Thoracic aorta (tissue), 2 donors: ENCODE data around the gene AXIN1. TPM values are rescaled to one million over a fixed set of nuclear protein-coding genes. Genes with fewer than 3 reads are reported as not detected.

Experiments used
- ATAC-seq: fragments of 150-250 bp; one replicate; pipeline ENCODE4 v1.8.0; 2017; ENCODE audit warnings: low read depth; ENCODE audit not compliant: insufficient number of reproducible peaks, low FRiP score
- DNase-seq: peaks from one replicate; pipeline ENCODE4 v3.0.0-alpha.2; 2020; ENCODE audit warnings: low spot score
- H3K27ac ChIP-seq, 2 donors: fragments of 200-600 bp; sonication (generic); 1 replicate in 1 of 2; 2 replicates in 1 of 2; pipeline ENCODE4 v1.5.1; 2016; ENCODE audit warnings: mild to moderate bottlenecking in 2 of 2, moderate library complexity in 2 of 2
- H3K27me3 ChIP-seq: fragments of 200-600 bp; sonication (generic); replicated peaks from 2 replicates; pipeline ENCODE4 v1.6.0; 2016; ENCODE audit warnings: mild to moderate bottlenecking; ENCODE audit not compliant: insufficient read depth
- H3K36me3 ChIP-seq: fragments of 200-600 bp; sonication (generic); one replicate; pipeline ENCODE4 v1.5.1; 2016
- H3K4me1 ChIP-seq, 2 donors: fragments of 200-600 bp; sonication (generic); 1 replicate in 1 of 2; 2 replicates in 1 of 2; pipeline versions ENCODE4 v1.5.1 to v1.6.0; 2016; ENCODE audit warnings: low read depth in 2 of 2, mild to moderate bottlenecking in 1 of 2; ENCODE audit not compliant: control insufficient read depth in 1 of 2
- H3K4me3 ChIP-seq: fragments of 200-600 bp; sonication (generic); 2 replicates; pipeline ENCODE4 v1.5.1; 2016; ENCODE audit warnings: mild to moderate bottlenecking
- H3K9me3 ChIP-seq: fragments of 200-600 bp; sonication (generic); 2 replicates; pipeline ENCODE4 v1.5.1; 2016
- total RNA-seq, 2 donors: library from RNA; depleted of rRNA; stranded (reverse); fragments of >200 nt; gene quantifications; one replicate each; pipeline versions ENCODE4 v1.1.0 to v1.2.3, GENCODE V29; 2016
- TF ChIP-seq, protein P1 (sequence below): fragments of 200-600 bp; sonication (generic); IDR thresholded peaks from one replicate; pipeline ENCODE4 v1.5.1; 2019; ENCODE audit warnings: antibody characterized with exemption

The AXIN1 gene, protein sequence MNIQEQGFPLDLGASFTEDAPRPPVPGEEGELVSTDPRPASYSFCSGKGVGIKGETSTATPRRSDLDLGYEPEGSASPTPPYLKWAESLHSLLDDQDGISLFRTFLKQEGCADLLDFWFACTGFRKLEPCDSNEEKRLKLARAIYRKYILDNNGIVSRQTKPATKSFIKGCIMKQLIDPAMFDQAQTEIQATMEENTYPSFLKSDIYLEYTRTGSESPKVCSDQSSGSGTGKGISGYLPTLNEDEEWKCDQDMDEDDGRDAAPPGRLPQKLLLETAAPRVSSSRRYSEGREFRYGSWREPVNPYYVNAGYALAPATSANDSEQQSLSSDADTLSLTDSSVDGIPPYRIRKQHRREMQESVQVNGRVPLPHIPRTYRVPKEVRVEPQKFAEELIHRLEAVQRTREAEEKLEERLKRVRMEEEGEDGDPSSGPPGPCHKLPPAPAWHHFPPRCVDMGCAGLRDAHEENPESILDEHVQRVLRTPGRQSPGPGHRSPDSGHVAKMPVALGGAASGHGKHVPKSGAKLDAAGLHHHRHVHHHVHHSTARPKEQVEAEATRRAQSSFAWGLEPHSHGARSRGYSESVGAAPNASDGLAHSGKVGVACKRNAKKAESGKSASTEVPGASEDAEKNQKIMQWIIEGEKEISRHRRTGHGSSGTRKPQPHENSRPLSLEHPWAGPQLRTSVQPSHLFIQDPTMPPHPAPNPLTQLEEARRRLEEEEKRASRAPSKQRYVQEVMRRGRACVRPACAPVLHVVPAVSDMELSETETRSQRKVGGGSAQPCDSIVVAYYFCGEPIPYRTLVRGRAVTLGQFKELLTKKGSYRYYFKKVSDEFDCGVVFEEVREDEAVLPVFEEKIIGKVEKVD
- total RNA-seq, result 10 to 100 TPM; 20.0 to 27.2 TPM

DNA sequence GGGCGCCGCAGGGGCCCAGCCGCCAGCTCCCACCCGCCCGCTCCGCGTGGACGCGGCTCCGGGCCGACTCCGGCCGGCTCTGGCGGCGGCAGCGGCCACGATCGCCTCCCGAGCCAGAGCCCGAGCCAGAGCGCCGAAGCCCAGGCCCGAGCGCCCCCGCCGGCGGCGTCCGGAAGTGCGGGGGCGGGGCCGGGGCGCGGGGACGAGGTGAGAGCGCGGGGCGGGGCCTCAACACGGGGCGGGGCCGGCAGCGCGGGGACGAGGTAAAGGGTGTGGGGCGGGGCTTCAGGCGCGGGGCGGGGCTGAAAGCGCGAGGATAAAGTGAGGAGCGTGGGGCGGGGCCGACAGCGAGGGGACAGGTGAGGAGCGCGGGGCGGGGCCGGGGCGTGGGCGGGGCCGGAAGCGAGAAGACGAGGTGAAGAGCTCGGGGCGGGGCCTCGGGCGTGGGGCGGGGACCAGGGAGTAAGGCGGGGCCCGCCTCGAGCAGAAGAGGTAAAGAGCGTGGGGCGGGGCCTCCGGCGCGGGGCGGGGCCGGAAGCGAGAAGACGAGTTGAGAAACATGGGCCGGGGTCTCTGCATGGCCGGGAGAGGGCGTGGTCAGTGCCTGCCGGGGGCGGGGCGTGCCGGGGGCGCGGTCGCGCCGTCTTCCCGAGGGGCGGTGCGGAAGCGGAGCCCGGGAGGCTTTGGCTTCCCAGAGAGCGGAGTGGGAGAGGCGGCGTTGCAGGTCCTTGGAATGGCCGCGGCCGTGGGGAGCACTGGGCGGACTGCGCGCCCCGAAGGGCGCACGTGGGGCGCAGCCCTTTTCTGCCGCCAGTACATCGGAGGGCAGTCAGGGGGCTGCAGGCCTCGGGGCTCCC is at the start of gene AXIN1:
Gene AXIN1 (minus strand): TSS at position 177 of the 857 bp plus-strand sequence. CDS start 5,698 bp downstream, outside the sequence.
- Histone ChIP-seq H3K4me3 (peak within 1 kb of the TSS; percentile 86), H3K4me1 (peaks cover 8 to 16% of the 10 kb centered on the region in 2 donors), H3K36me3 (no peaks in the 10 kb centered on the region), H3K27me3 (no peaks in the 10 kb centered on the region), H3K9me3 (no peaks in the 10 kb centered on the region), H3K27ac (peak within 1 kb of the TSS; percentile 34 to 57)
- TF ChIP-seq, protein P1, sequence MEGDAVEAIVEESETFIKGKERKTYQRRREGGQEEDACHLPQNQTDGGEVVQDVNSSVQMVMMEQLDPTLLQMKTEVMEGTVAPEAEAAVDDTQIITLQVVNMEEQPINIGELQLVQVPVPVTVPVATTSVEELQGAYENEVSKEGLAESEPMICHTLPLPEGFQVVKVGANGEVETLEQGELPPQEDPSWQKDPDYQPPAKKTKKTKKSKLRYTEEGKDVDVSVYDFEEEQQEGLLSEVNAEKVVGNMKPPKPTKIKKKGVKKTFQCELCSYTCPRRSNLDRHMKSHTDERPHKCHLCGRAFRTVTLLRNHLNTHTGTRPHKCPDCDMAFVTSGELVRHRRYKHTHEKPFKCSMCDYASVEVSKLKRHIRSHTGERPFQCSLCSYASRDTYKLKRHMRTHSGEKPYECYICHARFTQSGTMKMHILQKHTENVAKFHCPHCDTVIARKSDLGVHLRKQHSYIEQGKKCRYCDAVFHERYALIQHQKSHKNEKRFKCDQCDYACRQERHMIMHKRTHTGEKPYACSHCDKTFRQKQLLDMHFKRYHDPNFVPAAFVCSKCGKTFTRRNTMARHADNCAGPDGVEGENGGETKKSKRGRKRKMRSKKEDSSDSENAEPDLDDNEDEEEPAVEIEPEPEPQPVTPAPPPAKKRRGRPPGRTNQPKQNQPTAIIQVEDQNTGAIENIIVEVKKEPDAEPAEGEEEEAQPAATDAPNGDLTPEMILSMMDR, result peak; percentile 45
- ATAC-seq (peak; percentile 84), DNase-seq (peak; percentile 99)

DNA sequence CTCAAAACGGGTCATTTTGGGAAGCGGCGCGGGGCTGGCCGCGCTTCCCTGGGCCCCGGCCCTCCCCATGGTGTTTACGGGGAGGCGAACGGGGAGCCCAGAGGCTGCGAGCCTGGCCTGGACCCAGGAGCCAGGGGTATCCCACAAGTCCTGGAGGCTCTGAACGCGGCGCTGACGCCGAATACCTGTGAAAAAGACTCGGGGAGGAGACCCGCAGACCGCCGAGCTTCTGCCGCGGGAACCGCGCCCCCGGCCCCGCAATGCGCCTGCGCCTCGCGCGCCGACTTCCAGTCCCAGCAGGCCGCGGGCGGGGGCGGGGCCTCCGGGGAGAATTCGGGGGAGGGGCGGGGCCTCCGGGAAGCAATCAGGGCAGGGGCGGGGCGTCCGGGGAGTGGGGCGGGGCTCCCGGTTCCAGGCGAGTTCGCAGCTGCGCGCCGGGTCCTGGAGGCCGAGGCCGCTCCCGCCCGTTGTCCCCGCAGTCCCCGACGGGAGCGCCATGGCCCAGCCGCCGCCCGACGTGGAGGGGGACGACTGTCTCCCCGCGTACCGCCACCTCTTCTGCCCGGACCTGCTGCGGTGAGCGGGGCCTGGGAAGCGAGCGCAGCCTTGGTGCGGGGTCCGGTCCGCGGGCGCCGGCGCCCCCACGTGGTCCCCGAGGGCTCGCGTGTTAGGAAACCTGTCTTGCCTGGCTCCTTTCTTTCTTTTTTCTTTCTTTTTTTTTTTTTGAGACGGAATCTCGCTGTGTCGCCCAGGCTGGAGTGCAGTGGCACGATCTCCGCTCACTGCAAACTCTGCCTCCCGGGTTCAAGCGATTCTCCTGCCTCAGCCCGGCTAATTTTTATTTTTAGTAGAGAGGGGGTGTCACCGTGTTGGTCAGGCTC is 49.2 kb upstream of the AXIN1 start, which contains the start of gene DECR2:
Gene DECR2 (plus strand): TSS at position 418 of the 881 bp plus-strand sequence. CDS start 79 bp downstream, at position 497.
- ATAC-seq (peak; percentile 76), DNase-seq (peak; percentile 86)
- Histone ChIP-seq H3K27me3 (no peaks in the 10 kb centered on the region), H3K4me1 (peaks cover 0 to 31% of the 10 kb centered on the region in 2 donors), H3K9me3 (no peaks in the 10 kb centered on the region), H3K4me3 (peak within 1 kb of the TSS; percentile 99), H3K36me3 (no peaks in the 10 kb centered on the region), H3K27ac (peak within 1 kb of the TSS; percentile 84 to 91)
- TF ChIP-seq, protein P1, result peak; percentile 44

DNA sequence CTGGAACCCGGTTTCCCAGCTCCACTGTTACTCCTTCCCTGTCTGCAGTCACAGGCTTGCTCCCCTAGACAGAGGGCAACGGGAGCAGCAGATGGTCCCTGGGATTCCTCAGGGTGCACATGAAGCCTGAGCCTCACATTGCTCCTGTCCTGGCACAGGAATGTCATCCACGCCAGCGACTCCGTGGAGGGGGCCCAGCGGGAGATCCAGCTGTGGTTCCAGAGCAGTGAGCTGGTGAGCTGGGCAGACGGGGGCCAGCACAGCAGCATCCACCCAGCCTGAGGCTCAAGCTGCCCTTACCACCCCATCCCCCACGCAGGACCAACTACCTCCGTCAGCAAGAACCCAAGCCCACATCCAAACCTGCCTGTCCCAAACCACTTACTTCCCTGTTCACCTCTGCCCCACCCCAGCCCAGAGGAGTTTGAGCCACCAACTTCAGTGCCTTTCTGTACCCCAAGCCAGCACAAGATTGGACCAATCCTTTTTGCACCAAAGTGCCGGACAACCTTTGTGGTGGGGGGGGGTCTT is 47.6 kb upstream of the AXIN1 start:
- Histone ChIP-seq H3K4me3 (peak overlapping the region; percentile 99), H3K9me3 (no peaks in the 10 kb centered on the region), H3K4me1 (peaks cover 0 to 31% of the 10 kb centered on the region in 2 donors), H3K27ac (peak overlapping the region in 1 of 2 donors; percentile 76), H3K36me3 (no peaks in the 10 kb centered on the region), H3K27me3 (no peaks in the 10 kb centered on the region)
- no peak for ATAC-seq
- DNase-seq, result no peak
- TF ChIP-seq, protein P1, result no peak

DNA sequence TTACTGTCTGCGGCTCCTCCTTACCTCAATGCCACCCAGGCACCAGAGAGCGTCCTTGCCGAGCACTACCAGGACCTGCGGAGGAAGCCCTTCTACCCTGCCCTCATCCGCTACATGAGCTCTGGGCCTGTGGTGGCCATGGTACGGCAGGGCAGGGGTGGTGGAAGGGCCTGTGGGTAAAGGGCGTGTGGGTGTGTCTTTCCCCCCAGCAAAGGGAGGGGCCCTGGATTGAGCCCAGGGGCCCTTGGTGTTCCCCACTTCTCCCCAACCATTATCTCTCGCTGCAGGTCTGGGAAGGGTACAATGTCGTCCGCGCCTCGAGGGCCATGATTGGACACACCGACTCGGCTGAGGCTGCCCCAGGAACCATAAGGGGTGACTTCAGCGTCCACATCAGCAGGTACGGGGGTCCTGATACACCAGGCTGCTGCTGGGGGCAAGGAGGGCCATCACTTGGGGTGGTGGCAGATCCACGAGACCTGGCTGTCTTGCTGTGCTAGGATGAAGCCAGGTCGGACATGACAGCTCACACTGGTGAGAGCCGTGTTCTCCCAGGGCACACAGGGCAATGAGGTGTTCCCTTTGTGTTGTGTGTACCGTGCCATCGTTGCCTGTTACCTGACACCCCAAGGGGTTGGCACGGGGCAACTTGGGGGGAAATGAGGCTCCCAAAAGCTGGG is 47.0 kb upstream of the AXIN1 start:
- DNase-seq (no peak), ATAC-seq (no peak)
- no peak overlapping the region for H3K27ac ChIP-seq
- no peak overlapping the region for H3K4me3 ChIP-seq
- no peaks in the 10 kb centered on the region for H3K9me3 ChIP-seq
- H3K27me3 ChIP-seq, result no peaks in the 10 kb centered on the region
- H3K4me1 ChIP-seq, result peaks cover 0 to 31% of the 10 kb centered on the region in 2 donors
- TF ChIP-seq, protein P1, result no peak
- H3K36me3 ChIP-seq, result no peaks in the 10 kb centered on the region
